A549 (cell line): ENCODE data around the gene ABHD5.

Source experiments
- CHD2 ChIP-seq: fragments of 150-350 bp; IDR thresholded peaks from 2 replicates; pipeline ENCODE4 v1.6.1; 2014; ENCODE audit warnings: low read length; ENCODE audit not compliant: partially characterized antibody
- FOXS1 ChIP-seq: fragments of 250-450 bp; sonication (Bioruptor Pico); IDR thresholded peaks from 2 replicates; pipeline ENCODE4 v1.5.0; 2020; ENCODE audit warnings: mild to moderate bottlenecking, moderate library complexity
- JUN ChIP-seq, 2 experiments: fragments of >200 bp; sonication (Bioruptor Twin); formaldehyde crosslinking; IDR thresholded peaks; 2 replicates in 1 of 2; 3 replicates in 1 of 2; pipeline ENCODE4 v1.6.1; 2016 to 2017
- JUNB ChIP-seq: fragments of >200 bp; sonication (Bioruptor Twin); formaldehyde crosslinking; IDR thresholded peaks from 2 replicates; pipeline ENCODE4 v1.6.1; 2016
- POLR2A ChIP-seq: IDR thresholded peaks from 2 replicates; pipeline ENCODE4 v1.6.1; 2012; ENCODE audit warnings: mild to moderate bottlenecking, low read length
- RAD21 ChIP-seq, 2 experiments: fragments of >200 bp in 1 of 2; sonication (Bioruptor Twin) in 1 of 2; formaldehyde crosslinking in 1 of 2; IDR thresholded peaks in 1 of 2; conservative IDR thresholded peaks in 1 of 2; 2 replicates in 1 of 2; 3 replicates in 1 of 2; pipeline ENCODE4 v1.6.1; 2012 to 2018; ENCODE audit warnings: inconsistent platforms in 1 of 2
- TF ChIP-seq, protein P1 (sequence below): fragments of >200 bp; sonication (Bioruptor Twin); formaldehyde crosslinking; IDR thresholded peaks from 3 replicates; pipeline ENCODE4 v1.5.1; 2016

DNA sequence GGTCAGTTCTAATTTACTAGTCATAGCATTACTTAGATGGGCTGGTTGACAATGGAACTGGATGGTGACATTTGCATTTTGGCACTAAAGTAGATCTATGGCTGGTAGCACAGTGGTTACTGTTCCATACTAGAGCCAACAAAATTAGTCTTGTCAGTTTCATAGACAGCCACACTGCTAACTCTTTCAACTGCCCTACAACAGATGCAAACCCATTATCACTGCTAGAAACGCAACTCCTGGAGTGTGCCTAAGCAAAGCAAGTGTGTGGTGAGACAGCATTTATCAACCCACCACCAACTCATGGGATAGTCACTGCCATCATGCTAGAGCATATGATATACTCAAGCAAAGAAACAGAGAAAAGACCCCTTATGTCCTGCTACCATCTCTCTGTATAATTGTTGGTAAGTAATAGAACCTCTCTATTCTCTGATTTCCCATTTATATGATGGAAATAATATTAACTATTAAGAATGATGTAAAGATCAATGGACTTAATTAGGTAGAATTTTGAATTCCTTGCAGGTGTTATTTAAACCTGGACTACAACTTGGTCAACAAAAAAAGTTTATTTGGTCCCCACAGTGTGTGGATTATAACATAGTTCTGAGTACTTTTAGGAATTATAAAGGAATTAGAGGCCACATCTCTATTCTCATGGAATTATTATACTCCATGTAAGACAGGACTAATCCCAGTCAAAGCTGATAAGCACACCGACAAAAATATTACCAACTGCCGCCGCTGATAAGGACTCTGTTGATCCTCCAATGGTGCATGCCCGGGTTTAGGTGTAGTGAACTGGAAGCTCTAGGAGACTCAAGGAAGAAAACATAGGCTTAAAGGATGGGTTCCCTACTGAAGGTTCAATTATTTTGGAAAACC lies 19.9 kb upstream of the ABHD5 start:
- TF ChIP-seq, protein P1, sequence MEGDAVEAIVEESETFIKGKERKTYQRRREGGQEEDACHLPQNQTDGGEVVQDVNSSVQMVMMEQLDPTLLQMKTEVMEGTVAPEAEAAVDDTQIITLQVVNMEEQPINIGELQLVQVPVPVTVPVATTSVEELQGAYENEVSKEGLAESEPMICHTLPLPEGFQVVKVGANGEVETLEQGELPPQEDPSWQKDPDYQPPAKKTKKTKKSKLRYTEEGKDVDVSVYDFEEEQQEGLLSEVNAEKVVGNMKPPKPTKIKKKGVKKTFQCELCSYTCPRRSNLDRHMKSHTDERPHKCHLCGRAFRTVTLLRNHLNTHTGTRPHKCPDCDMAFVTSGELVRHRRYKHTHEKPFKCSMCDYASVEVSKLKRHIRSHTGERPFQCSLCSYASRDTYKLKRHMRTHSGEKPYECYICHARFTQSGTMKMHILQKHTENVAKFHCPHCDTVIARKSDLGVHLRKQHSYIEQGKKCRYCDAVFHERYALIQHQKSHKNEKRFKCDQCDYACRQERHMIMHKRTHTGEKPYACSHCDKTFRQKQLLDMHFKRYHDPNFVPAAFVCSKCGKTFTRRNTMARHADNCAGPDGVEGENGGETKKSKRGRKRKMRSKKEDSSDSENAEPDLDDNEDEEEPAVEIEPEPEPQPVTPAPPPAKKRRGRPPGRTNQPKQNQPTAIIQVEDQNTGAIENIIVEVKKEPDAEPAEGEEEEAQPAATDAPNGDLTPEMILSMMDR: no peak
- no peak for TF ChIP-seq JUNB
- no peak for TF ChIP-seq CHD2
- no peak for TF ChIP-seq POLR2A
- no peak for TF ChIP-seq JUN (IDR thresholded peaks at IDR 0.05)
- no peak for TF ChIP-seq FOXS1 (CRISPR knock-in tag)
- TF ChIP-seq RAD21 (conservative IDR thresholded peaks at IDR 0.05 in 1 of 2, IDR thresholded peaks at IDR 0.05 in 1 of 2): no peak
